Measurements from ENCODE around the gene NCAM2.

- TF ChIP-seq CTCF (conservative IDR thresholded peaks at IDR 0.05; ENCODE audit: low read depth, low read length): no peak
- TF ChIP-seq EZH2 (IDR thresholded peaks at IDR 0.05; ENCODE audit: low read length, unreplicated experiment): no peak
Observed at GRCh38 chr21:21460979-21461378, 462.8 kb downstream of the NCAM2 start.

Measured in PC-3 (cell line).